Vagina (tissue), 2 donors: ENCODE results near the gene PRR18. TPM values are rescaled to one million over a fixed set of nuclear protein-coding genes. Genes with fewer than 3 reads are reported as not detected.

Experiments used
- DNase-seq, 2 donors: peaks; one replicate each; pipeline ENCODE4 v3.0.0-alpha.2; 2017; ENCODE audit errors: extremely low spot score in 2 of 2
- H3K27ac ChIP-seq: fragments of 200-600 bp; sonication (generic); one replicate; pipeline ENCODE4 v1.5.1; 2019
- H3K27me3 ChIP-seq: fragments of 200-600 bp; sonication (generic); one replicate; pipeline ENCODE4 v1.5.1; 2019
- H3K36me3 ChIP-seq, 2 donors: fragments of 200-600 bp; sonication (generic); one replicate each; pipeline ENCODE4 v1.5.1; 2017 to 2019
- H3K4me1 ChIP-seq: fragments of 200-600 bp; sonication (generic); one replicate; pipeline ENCODE4 v1.5.1; 2019
- H3K4me3 ChIP-seq, 2 donors: fragments of 200-600 bp; sonication (generic); 1 replicate in 1 of 2; 2 replicates in 1 of 2; pipeline ENCODE4 v1.5.1; 2016 to 2019
- H3K9me3 ChIP-seq: fragments of 200-600 bp; sonication (generic); one replicate; pipeline ENCODE4 v1.5.1; 2019
- POLR2A ChIP-seq, 2 donors: fragments of 450-650 bp; IDR thresholded peaks; one replicate each; pipeline ENCODE4 v1.6.1; 2017; ENCODE audit warnings: antibody characterized with exemption in 2 of 2, mild to moderate bottlenecking in 2 of 2, moderate library complexity in 2 of 2
- POLR2AphosphoS5 ChIP-seq, 2 donors: sonication (generic); formaldehyde crosslinking; IDR thresholded peaks; one replicate each; pipeline ENCODE4 v1.9.0; 2017; ENCODE audit warnings: antibody characterized with exemption in 2 of 2, mild to moderate bottlenecking in 2 of 2, low read depth in 1 of 2; ENCODE audit not compliant: insufficient read depth in 1 of 2
- intact Hi-C: fragments of 100-400 bp; cut with DNase I; formaldehyde crosslinking; loops from one replicate; pipeline ENCODE4 v1.15.1; 2023
- total RNA-seq: library from RNA; depleted of rRNA; stranded (reverse); fragments of >200 nt; gene quantifications from one replicate; pipeline ENCODE4 v1.2.3, GENCODE V29; 2016
- TF ChIP-seq, protein P1 (sequence below), 3 experiments: fragments of 450-650 bp in 2 of 3; fragments of 200-600 bp in 1 of 3; sonication (generic) in 1 of 3; IDR thresholded peaks; one replicate each; pipeline ENCODE4 v1.5.1; 2017 to 2019; ENCODE audit warnings: antibody characterized with exemption in 3 of 3, mild to moderate bottlenecking in 2 of 3, moderate library complexity in 2 of 3

Gene PRR18
- total RNA-seq, 1 donor from 2014 or later, result not detected

DNA sequence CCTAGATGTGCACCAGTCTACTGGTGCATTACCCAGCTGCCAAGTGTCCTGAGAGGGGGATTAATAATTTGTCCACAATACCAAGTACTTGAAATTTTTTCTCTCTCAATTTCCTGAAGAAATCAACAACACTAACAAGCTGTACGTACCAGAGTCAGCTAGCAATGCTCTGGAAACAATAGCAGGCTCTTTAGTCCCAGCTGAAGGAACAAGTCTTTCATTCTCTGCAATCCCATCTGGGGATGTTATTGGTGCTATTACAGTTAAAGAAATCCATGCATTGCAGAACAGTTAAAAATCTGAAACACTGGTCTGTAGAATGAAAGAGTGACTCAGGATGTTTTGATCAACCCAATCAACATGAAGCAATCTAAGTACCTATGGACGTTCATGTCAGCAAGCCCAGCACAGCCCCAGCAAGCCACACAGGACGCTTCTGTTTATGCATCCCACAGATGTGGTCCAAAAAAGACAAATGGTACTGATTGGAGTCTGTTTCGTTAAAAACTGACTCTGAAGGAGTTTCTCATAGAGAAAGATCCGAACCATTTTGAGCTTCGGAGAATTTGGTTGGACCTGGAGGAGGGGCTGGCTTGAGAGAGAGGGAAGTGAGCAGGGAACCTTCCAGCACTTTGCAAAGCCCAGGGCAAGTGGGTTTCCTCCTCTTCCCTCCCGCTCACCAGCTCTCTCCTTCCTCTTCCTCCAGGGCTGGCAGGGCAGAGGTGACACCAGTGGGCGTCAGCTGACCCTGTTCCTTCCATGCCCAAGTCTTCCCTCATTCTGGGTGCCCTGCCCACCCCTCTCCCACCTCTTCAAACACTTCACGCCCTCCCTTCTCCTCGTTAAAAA, 11.9 kb downstream of the PRR18 start:
- Histone ChIP-seq H3K36me3 (no peaks in the 10 kb centered on the region), H3K27me3 (no peaks in the 10 kb centered on the region), H3K4me1 (no peaks in the 10 kb centered on the region), H3K4me3 (no peak overlapping the region), H3K9me3 (no peaks in the 10 kb centered on the region), H3K27ac (no peak overlapping the region)
- TF ChIP-seq POLR2AphosphoS5 (IDR thresholded peaks at IDR 0.05; ENCODE audit: insufficient read depth in 1 of 2, low read depth in 1 of 2) (no peak), POLR2A (IDR thresholded peaks at IDR 0.05) (no peak)
- TF ChIP-seq, protein P1, sequence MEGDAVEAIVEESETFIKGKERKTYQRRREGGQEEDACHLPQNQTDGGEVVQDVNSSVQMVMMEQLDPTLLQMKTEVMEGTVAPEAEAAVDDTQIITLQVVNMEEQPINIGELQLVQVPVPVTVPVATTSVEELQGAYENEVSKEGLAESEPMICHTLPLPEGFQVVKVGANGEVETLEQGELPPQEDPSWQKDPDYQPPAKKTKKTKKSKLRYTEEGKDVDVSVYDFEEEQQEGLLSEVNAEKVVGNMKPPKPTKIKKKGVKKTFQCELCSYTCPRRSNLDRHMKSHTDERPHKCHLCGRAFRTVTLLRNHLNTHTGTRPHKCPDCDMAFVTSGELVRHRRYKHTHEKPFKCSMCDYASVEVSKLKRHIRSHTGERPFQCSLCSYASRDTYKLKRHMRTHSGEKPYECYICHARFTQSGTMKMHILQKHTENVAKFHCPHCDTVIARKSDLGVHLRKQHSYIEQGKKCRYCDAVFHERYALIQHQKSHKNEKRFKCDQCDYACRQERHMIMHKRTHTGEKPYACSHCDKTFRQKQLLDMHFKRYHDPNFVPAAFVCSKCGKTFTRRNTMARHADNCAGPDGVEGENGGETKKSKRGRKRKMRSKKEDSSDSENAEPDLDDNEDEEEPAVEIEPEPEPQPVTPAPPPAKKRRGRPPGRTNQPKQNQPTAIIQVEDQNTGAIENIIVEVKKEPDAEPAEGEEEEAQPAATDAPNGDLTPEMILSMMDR (IDR thresholded peaks at IDR 0.05), result no peak
- no peak for DNase-seq
- intact Hi-C loops, result no loop called here

DNA sequence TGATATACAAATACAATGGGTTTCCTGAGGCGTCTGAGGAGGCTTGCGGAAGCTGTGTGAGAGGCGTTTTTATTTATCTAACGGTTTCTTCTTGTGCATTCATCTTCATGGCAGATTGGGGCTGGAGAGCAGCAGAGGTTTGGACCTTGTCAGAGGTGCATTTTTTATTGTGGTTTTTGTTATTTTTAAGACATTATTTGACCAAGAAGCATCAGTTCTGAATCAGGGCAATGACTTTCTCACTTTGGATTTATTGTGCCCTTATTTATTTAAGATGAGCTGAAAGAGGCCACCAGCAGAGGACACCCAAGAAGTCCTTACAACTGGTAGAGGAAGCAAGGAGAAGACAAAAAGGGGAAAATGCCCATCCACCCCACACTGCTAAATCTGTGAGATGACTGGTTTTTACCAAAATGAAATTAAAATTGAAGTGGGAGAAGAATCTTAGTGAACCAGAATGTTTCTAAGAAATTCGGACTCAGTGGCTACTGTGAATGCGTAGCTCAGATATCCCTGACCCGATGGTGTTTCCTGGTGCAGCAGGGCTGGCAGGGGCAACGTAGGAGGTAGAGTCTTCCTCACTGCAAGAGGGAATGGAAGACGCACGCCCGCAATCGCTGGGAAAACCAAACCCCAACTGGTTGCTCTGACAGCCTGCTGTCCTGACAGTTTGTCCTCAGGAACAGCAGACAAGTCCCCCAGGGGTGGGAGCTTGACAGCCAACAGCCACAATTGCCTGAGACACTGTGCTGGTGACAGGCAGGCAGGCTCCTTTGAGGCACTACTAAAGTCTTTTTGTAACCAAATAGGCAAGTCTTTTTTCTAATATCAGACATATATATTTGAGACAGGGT, 14.2 kb downstream of the PRR18 start:
- TF ChIP-seq POLR2AphosphoS5 (IDR thresholded peaks at IDR 0.05; ENCODE audit: insufficient read depth in 1 of 2, low read depth in 1 of 2), result no peak
- no peak for TF ChIP-seq POLR2A (IDR thresholded peaks at IDR 0.05)
- TF ChIP-seq, protein P1 (IDR thresholded peaks at IDR 0.05), result no peak
- intact Hi-C loops, result loop anchor here (5.0 kb wide), 1 partner anchor 1182 kb away; no protein-coding TSS in a partner anchor
- Histone ChIP-seq H3K27ac (no peak overlapping the region), H3K9me3 (no peaks in the 10 kb centered on the region), H3K4me1 (no peaks in the 10 kb centered on the region), H3K36me3 (no peaks in the 10 kb centered on the region), H3K4me3 (no peak overlapping the region), H3K27me3 (no peaks in the 10 kb centered on the region)
- DNase-seq, result no peak

DNA sequence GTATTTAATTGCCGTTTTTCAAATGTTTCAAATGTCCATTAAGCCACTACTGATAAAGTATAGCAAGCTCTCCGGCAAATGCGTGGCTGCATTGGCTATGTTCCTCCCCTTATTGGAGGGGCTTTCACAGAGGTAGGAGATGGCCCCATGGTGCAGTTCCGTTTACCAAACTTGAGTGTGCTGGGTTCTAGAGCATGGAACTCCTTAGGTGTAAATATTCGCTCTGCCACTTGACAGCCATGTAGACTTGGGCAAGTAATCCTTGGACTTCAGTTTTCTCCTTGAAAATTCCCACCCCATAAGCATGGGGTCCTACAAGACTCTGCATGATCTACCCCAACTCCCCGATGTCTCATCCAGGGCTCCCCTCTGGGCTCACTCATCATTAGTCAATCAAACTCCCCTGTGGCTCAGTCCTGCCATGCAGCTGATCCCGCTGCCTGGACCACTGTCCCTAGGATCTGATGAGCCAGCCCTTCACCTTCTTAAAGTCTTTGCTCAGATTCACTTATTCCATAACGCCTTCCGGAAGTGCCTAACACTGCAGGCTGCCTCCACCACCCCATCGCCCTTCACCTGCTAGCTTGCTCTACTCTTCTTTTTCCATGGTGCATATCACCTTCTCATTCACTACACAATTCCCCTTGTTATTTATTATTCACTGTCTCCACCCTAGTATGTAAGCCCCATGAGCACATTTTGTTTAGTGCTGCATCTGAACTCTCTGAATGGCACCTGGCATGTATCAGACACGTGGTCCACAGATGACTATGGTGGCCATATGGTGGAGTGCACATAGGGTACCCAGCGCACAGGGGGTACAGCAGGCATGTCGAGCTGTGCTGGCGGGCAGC, 18.8 kb downstream of the PRR18 start:
- no peak overlapping the region for H3K4me3 ChIP-seq
- intact Hi-C loops, result loop anchor here (5.0 kb wide), 1 partner anchor 1177 kb away; no protein-coding TSS in a partner anchor
- TF ChIP-seq, protein P1 (IDR thresholded peaks at IDR 0.05), result no peak
- TF ChIP-seq POLR2A (IDR thresholded peaks at IDR 0.05) (no peak), POLR2AphosphoS5 (IDR thresholded peaks at IDR 0.05; ENCODE audit: insufficient read depth in 1 of 2, low read depth in 1 of 2) (no peak)
- H3K36me3 ChIP-seq, result no peaks in the 10 kb centered on the region
- DNase-seq, result no peak
- no peak overlapping the region for H3K27ac ChIP-seq
- H3K4me1 ChIP-seq, result no peaks in the 10 kb centered on the region
- no peaks in the 10 kb centered on the region for H3K27me3 ChIP-seq
- H3K9me3 ChIP-seq, result no peaks in the 10 kb centered on the region

DNA sequence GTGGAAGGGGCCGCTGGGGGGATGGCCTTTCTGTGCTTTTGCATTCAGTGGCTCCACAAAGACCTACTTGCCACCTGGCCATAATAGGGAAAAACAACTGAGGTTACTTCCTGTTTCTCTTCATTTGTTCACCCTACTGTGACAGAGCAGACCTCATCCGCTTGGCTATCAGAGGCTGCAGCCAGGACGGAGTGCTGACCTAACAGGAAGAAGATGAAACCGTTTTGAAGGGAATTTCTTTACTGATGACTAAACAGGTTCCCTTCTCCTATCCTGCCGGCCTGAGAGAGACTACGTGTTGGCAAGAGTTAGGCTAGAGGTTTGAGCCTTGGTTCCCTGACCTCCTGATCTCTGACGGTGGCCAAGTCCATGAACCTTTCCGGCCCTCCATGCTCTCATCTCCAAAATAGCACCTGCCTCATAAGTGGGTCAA, 21.3 kb downstream of the PRR18 start:
- Histone ChIP-seq H3K36me3 (no peaks in the 10 kb centered on the region), H3K4me1 (no peaks in the 10 kb centered on the region), H3K27me3 (no peaks in the 10 kb centered on the region), H3K27ac (no peak overlapping the region), H3K4me3 (no peak overlapping the region), H3K9me3 (no peaks in the 10 kb centered on the region)
- no peak for DNase-seq
- intact Hi-C loops, result no loop called here
- no peak for TF ChIP-seq POLR2AphosphoS5 (IDR thresholded peaks at IDR 0.05; ENCODE audit: insufficient read depth in 1 of 2, low read depth in 1 of 2)
- TF ChIP-seq, protein P1 (IDR thresholded peaks at IDR 0.05), result no peak
- no peak for TF ChIP-seq POLR2A (IDR thresholded peaks at IDR 0.05)
